GM19463 (cell line): ENCODE measurements around the gene PLOD2.
A peak's percentile ranks its signal among the peaks of the same experiment; 100 is the strongest.

ENCODE experiments used
- ATAC-seq: cut with Tn5 transposase; IDR thresholded peaks from one replicate; pipeline ENCODE4 v1.9.1; 2021; ENCODE audit warnings: mild to moderate bottlenecking, moderate library complexity; ENCODE audit not compliant: unreplicated experiment

Gene PLOD2

DNA sequence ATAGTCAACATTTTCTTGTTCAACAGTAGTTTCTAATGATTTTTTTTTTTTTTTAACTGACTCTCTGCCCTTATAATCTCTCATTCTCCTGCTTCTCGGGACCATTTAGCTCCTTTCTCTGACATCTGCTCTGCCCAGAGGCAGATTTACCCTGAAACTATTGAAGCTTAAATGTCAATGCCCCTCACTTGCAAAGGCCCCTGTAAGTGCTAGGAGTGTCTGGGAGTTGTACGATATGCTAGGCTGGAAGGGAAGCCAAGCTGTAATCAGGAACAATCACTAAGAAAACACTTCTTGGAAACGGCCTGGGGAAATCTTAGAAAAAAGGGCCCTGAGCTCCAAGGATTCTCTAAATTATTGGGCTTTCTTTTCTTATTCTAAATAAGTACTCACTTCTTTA is 5.8 kb upstream of the PLOD2 start:
- no peak for ATAC-seq

- no peak for ATAC-seq
These were observed 5.4 kb upstream of the PLOD2 start for GRCh38 chr3:146166415-146166821.

DNA sequence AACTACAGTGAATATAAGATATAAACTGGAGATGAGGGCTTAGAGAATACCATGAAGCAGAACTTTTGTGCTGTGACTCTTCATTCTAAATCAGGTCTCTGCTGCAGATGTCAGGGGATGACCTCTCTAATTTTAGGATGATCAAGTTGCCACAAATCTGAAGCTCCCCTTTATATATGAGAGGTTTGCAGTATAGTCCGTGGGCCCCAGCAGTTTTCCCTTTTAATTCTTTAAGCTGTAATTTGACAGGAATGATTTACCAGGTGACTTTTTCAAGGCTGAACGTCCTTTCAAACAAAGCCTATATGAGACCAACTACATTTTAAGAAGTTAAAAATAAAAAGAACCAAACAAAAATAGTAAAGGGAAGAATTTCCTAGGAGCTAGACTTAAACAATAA is 4.9 kb upstream of the PLOD2 start:
- ATAC-seq = no peak

DNA sequence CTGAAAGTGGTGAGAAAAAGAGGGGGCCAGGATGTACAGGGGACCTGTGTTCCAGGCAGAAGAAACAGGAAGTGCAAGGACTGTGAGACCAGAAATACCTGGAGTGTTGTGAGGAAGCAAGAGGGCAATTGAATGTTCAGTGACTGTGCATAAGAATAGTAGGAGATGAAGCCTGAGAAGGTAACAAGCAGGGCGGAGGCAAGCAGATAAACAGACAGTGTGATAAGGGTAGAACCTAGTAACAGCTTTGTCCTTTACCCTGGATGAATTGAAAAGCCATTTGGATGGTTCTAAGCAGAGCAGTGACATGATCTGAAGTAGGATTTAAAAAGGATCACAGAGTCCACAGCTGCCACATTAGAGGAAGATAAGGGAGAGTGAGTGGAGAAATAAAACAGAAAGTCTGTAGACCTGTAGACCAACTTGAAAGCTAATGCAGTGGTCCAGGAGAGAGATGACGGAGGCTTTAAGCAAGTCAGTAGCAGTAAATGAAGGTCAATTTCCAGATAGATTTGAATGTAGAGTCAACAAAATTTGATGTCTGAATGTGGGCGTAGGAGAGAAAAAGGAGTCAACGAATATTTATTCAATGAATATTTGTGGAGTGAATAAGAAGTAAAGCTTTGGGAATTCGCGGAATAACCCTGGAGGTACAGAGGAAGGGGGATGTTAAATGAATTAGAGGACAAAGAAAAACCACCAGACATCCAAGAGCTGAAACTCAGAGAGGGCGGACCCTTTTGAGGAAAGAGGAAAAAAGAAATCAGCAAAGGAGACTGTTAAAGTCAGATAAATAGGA is 4.2 kb upstream of the PLOD2 start:
- ATAC-seq = no peak

DNA sequence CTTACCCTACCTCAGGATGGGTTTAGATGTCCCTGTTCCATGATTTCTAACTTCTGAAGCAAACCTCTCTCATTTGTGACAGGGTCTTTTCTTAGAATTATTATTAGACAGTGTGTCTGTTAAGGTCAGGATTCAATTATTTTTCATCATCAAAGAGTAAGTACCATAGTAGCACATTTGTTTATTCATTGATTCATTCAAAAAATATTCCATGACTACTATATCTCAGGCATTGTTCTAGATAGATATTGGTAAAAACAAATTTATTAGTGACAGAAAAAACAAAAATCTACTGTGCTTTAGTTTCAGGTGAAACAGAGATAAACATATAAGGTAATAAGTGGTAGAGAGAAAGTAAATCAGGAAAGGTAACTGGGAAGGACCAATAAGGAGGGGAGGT is 3.5 kb upstream of the PLOD2 start:
- ATAC-seq = no peak

DNA sequence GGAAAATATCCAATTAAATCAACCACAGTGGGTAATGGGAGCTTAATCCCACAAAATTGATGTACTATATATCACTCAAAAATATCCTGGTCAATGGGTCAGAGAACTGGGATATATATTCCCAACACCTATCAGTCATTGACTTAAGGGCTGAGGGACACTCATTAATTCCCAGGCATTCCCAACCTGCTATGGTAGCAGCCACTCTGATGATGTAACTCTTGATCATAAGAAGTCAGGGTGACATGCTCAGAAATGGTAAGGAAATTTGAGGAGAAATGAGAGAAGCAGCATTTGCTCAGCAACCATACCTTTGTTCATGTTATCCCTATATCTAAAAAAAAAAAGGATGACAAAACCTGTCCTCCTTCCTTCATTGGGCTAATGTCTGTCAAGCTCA is 3.1 kb upstream of the PLOD2 start:
- ATAC-seq = no peak

DNA sequence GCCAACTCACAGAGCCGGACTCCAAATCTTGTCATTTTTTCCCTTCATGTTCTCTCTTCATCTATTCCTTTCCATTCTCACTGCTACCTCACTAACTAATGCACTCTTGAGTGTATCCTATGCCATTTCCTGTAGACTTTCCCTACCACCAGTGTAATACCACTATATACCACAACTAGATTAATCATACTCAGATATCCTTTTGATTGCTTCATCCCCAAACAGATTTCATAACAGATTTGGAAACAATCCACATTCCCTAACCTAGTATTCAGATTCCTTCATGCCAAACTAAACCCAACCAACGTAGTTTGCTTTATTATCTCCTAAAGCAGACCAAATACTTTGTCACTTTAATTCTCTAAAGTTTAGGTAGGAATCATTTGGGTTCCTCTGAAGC is 2.6 kb upstream of the PLOD2 start:
- no peak for ATAC-seq

- no peak for ATAC-seq
These were observed 1.6 kb upstream of the PLOD2 start for GRCh38 chr3:146162561-146162960.

- no peak for ATAC-seq
These were observed 649 bp upstream of the PLOD2 start for GRCh38 chr3:146161663-146162002.

- ATAC-seq = peak; percentile 29
These were observed 542 bp downstream of the PLOD2 start for GRCh38 chr3:146160321-146160963.

GRCh38 chr3:146159616-146160320 is 1.2 kb downstream of the PLOD2 start:
- ATAC-seq = no peak

- no peak for ATAC-seq
These were observed 1.9 kb downstream of the PLOD2 start for GRCh38 chr3:146159037-146159436.

- ATAC-seq = no peak
These were observed 3.5 kb downstream of the PLOD2 start for GRCh38 chr3:146157325-146158060.

DNA sequence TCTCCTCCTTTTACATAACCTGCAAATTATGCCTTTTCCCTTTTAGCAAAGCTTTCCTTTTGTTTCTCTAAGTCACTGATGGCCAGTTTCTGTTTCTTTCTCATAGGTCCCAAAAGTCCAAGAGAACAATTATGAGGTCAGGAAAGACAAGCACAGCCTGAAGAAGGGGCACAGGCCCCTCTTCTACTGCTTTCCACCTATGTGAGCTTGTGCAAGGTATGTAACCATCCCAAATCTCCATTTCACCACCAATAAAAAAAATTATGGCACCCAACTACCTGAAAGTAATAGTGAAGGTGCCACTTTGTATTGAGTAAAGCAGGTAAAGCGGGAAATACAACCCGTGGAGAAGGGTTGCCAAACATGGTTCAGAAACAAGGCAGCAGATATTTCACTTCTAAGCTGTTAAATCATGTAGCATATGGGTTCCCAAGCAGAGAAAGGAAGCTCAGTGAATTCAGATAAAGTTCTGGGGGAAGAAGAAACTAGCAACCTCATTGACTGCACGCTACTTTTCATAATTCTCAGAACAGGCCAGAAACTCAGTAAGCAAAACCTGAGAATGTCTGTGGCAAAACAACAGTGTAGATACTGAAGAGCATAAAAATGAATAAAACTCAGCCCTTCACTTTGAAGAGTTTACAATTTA is 4.2 kb downstream of the PLOD2 start:
- no peak for ATAC-seq

DNA sequence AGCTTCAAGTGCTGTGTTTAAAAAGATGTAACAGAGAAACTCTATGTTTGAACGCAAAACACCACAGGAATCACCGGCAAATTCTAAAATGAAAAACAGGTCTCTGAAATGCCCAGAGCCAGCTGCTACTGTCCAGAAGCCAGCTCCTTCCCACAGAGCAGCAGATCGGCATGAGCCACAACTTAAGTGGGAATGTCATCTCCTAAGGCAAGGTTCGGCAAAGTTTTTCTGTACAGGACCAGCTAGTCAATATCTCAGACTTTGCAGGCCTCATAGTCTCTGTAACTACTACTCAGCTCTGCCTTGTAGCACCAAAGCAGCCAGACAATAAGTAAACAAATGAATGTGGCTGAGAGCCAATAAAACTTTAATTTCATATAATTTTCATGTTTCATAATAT is 4.9 kb downstream of the PLOD2 start:
- no peak for ATAC-seq

DNA sequence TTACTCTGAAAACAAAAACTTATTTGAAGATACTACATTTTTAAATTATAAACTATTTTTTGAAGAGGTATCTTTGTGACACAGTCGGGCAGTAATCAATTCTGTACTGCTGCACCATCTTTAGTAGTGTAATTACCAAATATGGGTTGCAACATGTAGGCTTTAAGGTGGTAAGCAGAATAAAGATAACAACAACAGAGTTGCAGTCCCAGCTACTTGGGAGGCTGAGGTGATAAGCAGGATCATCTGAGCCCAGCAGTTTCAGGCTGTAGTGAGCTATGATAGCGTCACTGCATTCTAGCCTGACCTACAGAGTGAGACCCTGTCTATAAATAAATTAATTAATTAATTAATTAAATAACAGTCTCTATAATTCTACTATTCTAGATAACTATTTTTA is 6.0 kb downstream of the PLOD2 start:
- no peak for ATAC-seq

DNA sequence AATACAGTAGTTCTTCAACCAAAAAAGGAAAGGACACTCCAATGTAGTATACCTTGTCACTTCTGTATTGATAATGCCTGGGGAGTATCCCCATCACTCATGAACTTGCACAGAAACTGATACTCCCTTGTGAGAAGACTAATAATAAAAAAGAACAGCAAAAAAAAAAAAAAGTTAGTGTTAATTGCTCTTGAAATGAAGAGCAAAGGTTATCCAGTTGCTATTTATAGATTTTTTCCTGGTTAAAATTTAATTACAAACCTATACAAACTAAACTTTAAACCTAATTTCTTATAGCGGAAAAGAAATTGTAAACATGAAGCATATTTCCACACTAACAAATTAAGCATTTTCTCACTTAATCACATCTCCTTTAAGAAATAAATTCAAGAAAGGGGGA is 6.7 kb downstream of the PLOD2 start:
- no peak for ATAC-seq

- no peak for ATAC-seq
These were observed 7.6 kb downstream of the PLOD2 start for GRCh38 chr3:146153429-146153828.

- no peak for ATAC-seq
These were observed 8.2 kb downstream of the PLOD2 start for GRCh38 chr3:146152834-146153233.

DNA sequence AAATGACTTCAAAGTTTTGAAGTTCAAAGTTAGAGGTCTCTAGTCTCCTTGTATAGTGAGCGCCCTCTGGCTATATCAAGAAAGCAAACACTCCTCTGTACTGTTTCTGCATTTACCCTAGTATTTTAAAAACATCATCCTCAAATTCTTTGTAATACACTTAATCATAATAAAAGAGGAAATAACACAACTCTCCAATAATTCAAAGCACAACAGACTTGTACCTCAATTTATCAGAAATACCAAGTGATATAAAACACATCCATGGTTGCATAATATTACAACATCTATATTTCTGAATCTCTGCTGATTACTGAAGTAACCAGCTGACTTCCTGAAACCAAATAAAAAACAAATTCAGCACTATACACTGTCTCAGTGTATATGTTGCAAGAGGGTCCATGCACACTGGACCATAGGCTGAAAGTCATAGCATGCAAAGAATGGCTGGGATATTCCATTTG is 12.5 kb downstream of the PLOD2 start:
- no peak for ATAC-seq

- no peak for ATAC-seq
These were observed 15.3 kb downstream of the PLOD2 start for GRCh38 chr3:146145642-146146041.
